Upper lobe of left lung (tissue), 6 donors: ENCODE data around the gene WASF1. TPM values are rescaled to one million over a fixed set of nuclear protein-coding genes. Genes with fewer than 3 reads are reported as not detected.

Source experiments
- ATAC-seq, 2 donors: fragments of 200-7000 bp; cut with Tn5 transposase; one replicate each; pipeline ENCODE4 v1.9.1; 2022; ENCODE audit warnings: mild to moderate bottlenecking in 2 of 2, moderate library complexity in 2 of 2; ENCODE audit not compliant: low FRiP score in 2 of 2
- DNase-seq, 2 donors: peaks; one replicate each; pipeline ENCODE4 v3.0.0-alpha.2; 2019 to 2020
- H3K27ac ChIP-seq, 4 donors: fragments of 200-600 bp; sonication (generic); one replicate each; pipeline ENCODE4 v1.5.1; 2016 to 2019
- H3K27me3 ChIP-seq, 4 donors: fragments of 200-600 bp; sonication (generic); one replicate each; pipeline ENCODE4 v1.5.1; 2017 to 2019
- H3K36me3 ChIP-seq, 4 donors: fragments of 200-600 bp; sonication (generic); one replicate each; pipeline ENCODE4 v1.5.1; 2016 to 2019
- H3K4me1 ChIP-seq, 4 donors: fragments of 200-600 bp; sonication (generic); one replicate each; pipeline ENCODE4 v1.5.1; 2018 to 2019
- H3K4me3 ChIP-seq, 4 donors: fragments of 200-600 bp; sonication (generic); one replicate each; pipeline ENCODE4 v1.5.1; 2017 to 2019; ENCODE audit warnings: mild to moderate bottlenecking in 2 of 4, moderate library complexity in 1 of 4
- H3K9me3 ChIP-seq, 4 donors: fragments of 200-600 bp; sonication (generic); one replicate each; pipeline ENCODE4 v1.5.1; 2018 to 2019
- EP300 ChIP-seq, 4 donors: sonication (generic); formaldehyde crosslinking; IDR thresholded peaks; one replicate each; pipeline ENCODE4 v1.5.1; 2017; ENCODE audit warnings: antibody characterized with exemption in 4 of 4, control low read depth in 2 of 4
- POLR2A ChIP-seq, 4 donors: fragments of 450-650 bp; IDR thresholded peaks; one replicate each; pipeline ENCODE4 v1.5.1; 2016 to 2017; ENCODE audit warnings: antibody characterized with exemption in 4 of 4, mild to moderate bottlenecking in 2 of 4
- POLR2AphosphoS5 ChIP-seq, 2 donors: sonication (generic); formaldehyde crosslinking; IDR thresholded peaks; one replicate each; pipeline ENCODE4 v1.5.1; 2017; ENCODE audit warnings: antibody characterized with exemption in 2 of 2
- WGBS, 2 donors: methylation state at CpG; one replicate each; pipeline ENCODE4 v1.1.5; 2017 to 2018; 5-methylcytosine and 5-hydroxymethylcytosine counted together
- total RNA-seq, 6 donors: library from RNA; depleted of rRNA in 4 of 6; stranded (reverse); fragments of >200 nt in 4 of 6; gene quantifications; one replicate each; pipeline versions ENCODE4 v1.1.0 to v1.2.1, GENCODE V29; 2016 to 2021
- TF ChIP-seq, protein P1 (sequence below), 6 experiments: fragments of 450-650 bp in 4 of 6; fragments of 200-600 bp in 2 of 6; sonication (generic) in 2 of 6; IDR thresholded peaks; one replicate each; pipeline ENCODE4 v1.5.1; 2016 to 2019; ENCODE audit warnings: antibody characterized with exemption in 6 of 6
- donor health status: DM: no; HTN: no; CAD: no; lungs with moderate emphysema.
- donor health status: DM: no; HTN: yes; CAD: no; lungs with severe emphysema.

The WASF1 gene
- total RNA-seq, 6 donors from 2014 or later: 2.0 to 9.4 (median 4.3) TPM

DNA sequence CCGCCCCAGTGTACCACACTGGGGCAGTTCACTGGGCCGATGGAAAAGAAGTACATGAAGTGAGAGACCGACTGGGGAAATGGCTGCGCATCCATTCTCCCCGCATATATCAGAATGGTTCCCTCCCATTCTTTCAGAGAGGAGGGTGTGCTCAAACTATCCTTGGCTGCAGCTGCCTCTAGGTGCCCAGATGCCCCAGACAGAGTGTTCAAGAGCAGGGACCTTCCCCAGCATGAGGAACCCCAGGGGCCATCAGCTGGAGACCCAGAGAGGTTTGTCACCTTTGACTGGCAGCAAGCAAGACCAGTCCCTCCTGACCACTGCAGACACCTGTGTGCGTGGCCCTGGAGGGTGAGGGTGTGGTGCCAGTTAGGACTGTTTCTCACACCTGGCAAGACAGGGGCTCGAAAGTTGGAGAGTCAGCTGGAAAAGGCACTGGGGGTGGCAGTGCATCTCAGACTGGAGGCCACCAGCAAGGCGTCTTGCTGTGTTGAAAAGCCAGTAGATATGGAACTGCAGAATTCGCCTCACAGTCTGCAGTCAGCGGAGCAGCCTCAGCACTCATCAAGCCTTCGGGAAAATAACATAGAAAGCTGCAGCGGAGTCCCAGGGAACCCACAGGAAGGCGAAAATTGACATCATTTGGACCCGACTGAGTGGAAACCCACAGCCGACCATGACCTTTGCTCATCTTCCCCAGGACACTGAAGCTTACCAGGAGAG lies 124.6 kb downstream of the WASF1 start:
- TF ChIP-seq, protein P1, sequence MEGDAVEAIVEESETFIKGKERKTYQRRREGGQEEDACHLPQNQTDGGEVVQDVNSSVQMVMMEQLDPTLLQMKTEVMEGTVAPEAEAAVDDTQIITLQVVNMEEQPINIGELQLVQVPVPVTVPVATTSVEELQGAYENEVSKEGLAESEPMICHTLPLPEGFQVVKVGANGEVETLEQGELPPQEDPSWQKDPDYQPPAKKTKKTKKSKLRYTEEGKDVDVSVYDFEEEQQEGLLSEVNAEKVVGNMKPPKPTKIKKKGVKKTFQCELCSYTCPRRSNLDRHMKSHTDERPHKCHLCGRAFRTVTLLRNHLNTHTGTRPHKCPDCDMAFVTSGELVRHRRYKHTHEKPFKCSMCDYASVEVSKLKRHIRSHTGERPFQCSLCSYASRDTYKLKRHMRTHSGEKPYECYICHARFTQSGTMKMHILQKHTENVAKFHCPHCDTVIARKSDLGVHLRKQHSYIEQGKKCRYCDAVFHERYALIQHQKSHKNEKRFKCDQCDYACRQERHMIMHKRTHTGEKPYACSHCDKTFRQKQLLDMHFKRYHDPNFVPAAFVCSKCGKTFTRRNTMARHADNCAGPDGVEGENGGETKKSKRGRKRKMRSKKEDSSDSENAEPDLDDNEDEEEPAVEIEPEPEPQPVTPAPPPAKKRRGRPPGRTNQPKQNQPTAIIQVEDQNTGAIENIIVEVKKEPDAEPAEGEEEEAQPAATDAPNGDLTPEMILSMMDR (IDR thresholded peaks at IDR 0.05): no peak
- TF ChIP-seq POLR2AphosphoS5 (IDR thresholded peaks at IDR 0.05) (no peak), POLR2A (IDR thresholded peaks at IDR 0.05) (no peak), EP300 (IDR thresholded peaks at IDR 0.05) (no peak)
- ATAC-seq (no peak), DNase-seq (no peak)
- Histone ChIP-seq H3K4me3 (no peak overlapping the region), H3K27ac (no peak overlapping the region), H3K4me1 (peaks cover 0 to 10% (median 0%) of the 10 kb centered on the region in 4 donors), H3K9me3 (no peaks in the 10 kb centered on the region), H3K36me3 (no peaks in the 10 kb centered on the region), H3K27me3 (no peaks in the 10 kb centered on the region)
- 85 to 87% methylated on average over 15 of the region's 15 CpGs for WGBS, 2 donors

- no peak overlapping the region for H3K4me3 ChIP-seq
- H3K27me3 ChIP-seq: no peaks in the 10 kb centered on the region
- H3K36me3 ChIP-seq: no peaks in the 10 kb centered on the region
- H3K27ac ChIP-seq: no peak overlapping the region
- no peaks in the 10 kb centered on the region for H3K9me3 ChIP-seq
- DNase-seq (no peak), ATAC-seq (peak in 1 of 2 donors; percentile 76)
- no peak for TF ChIP-seq POLR2A (IDR thresholded peaks at IDR 0.05)
- TF ChIP-seq, protein P1 (IDR thresholded peaks at IDR 0.05): peak; percentile 48 to 63 (median 58)
- no peak for TF ChIP-seq POLR2AphosphoS5 (IDR thresholded peaks at IDR 0.05)
- TF ChIP-seq EP300 (IDR thresholded peaks at IDR 0.05): no peak
- WGBS, 2 donors: 12 to 21% methylated on average over 4 to 5 of the region's 5 CpGs
- H3K4me1 ChIP-seq: peaks cover 0 to 10% (median 0%) of the 10 kb centered on the region in 4 donors
Measured at GRCh38 chr6:110053395-110054240, 125.9 kb downstream of the WASF1 start.

DNA sequence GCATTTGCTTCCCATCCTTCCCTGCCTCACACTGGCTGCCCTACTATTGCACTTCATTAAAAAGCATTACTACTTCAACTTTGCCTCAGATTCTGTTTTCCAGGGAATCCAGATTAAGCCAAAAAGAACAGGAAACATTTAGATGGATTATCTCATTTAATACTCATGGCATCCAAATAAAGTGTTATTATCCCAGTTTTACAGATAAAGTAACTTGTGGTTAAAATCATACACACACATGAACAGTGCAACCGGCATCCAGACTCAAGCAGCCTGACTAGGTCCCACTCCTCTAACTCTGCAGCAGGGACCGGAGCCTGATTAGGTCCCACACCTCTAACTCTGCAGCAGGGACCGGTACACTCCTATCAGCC lies 129.0 kb downstream of the WASF1 start:
- Histone ChIP-seq H3K4me3 (no peak overlapping the region), H3K4me1 (peaks cover 0 to 7% (median 0%) of the 10 kb centered on the region in 4 donors), H3K27me3 (no peaks in the 10 kb centered on the region), H3K36me3 (no peaks in the 10 kb centered on the region), H3K9me3 (no peaks in the 10 kb centered on the region), H3K27ac (no peak overlapping the region)
- TF ChIP-seq POLR2A (IDR thresholded peaks at IDR 0.05): no peak
- TF ChIP-seq, protein P1 (IDR thresholded peaks at IDR 0.05): no peak
- WGBS, 2 donors: 82 to 89% methylated on average over 3 of the region's 3 CpGs
- ATAC-seq (no peak), DNase-seq (no peak)

Other genes with a start within 250 kb of the WASF1 start
- gene GPR6, start 201.4 kb downstream of the WASF1 start, total RNA-seq: not detected
- gene CDC40, start 757 bp upstream of the WASF1 start, total RNA-seq: 10 to 100 TPM in 5 of 6 donors, 1 to 10 TPM in 1; 10.0 to 34.5 (median 20.9) TPM
- 1 to 10 TPM in 4 of 6 donors, under 1 TPM in 1, not detected in 1; 0.78 to 2.7 (median 1.8) TPM for gene METTL24, start 178.7 kb upstream of the WASF1 start, total RNA-seq
- gene DDO, start 235.9 kb upstream of the WASF1 start, total RNA-seq: 1 to 10 TPM; 1.4 to 7.6 (median 3.2) TPM